GM23338 (cell line): ENCODE measurements around the gene VPS8. TPM values are rescaled to one million over a fixed set of nuclear protein-coding genes. Genes with fewer than 3 reads are reported as not detected.

Experiments used
- ATAC-seq: fragments of 200-7000 bp; cut with Tn5 transposase; 3 replicates; pipeline ENCODE4 v1.9.1; 2020
- DNase-seq: peaks from one replicate; pipeline ENCODE4 v3.0.0-alpha.2; 2015; ENCODE audit warnings: low spot score
- H2AFZ ChIP-seq: fragments of 200-600 bp; sonication (generic); 2 replicates; pipeline ENCODE4 v1.8.0; 2016; ENCODE audit warnings: antibody characterized with exemption, mild to moderate bottlenecking, moderate library complexity
- H3F3A ChIP-seq: fragments of 200-600 bp; sonication (generic); replicated peaks from 2 replicates; pipeline ENCODE4 v1.8.0; 2017; ENCODE audit warnings: antibody characterized with exemption, mixed run types, low read depth
- H3K27ac ChIP-seq: fragments of 200-600 bp; sonication (generic); 2 replicates; pipeline ENCODE4 v1.6.1; 2016; ENCODE audit warnings: low read depth
- H3K27me3 ChIP-seq: fragments of 200-600 bp; sonication (generic); 2 replicates; pipeline ENCODE4 v1.8.0; 2016; ENCODE audit warnings: mild to moderate bottlenecking, mixed run types, moderate library complexity; ENCODE audit not compliant: insufficient read depth
- H3K36me3 ChIP-seq: fragments of 200-600 bp; sonication (generic); 2 replicates; pipeline ENCODE4 v1.8.0; 2016; ENCODE audit warnings: mild to moderate bottlenecking; ENCODE audit not compliant: insufficient read depth
- H3K4me1 ChIP-seq: fragments of 200-600 bp; sonication (generic); 2 replicates; pipeline ENCODE4 v1.8.0; 2016; ENCODE audit warnings: mild to moderate bottlenecking, moderate library complexity; ENCODE audit not compliant: insufficient read depth
- H3K4me2 ChIP-seq: fragments of 200-600 bp; sonication (generic); 2 replicates; pipeline ENCODE4 v1.7.1; 2017; ENCODE audit warnings: mixed run types
- H3K4me3 ChIP-seq: fragments of 200-600 bp; sonication (generic); 2 replicates; pipeline ENCODE4 v1.6.1; 2016; ENCODE audit warnings: mixed run types
- H3K79me2 ChIP-seq: fragments of 200-600 bp; sonication (generic); replicated peaks from 2 replicates; pipeline ENCODE4 v1.8.0; 2017; ENCODE audit warnings: mild to moderate bottlenecking; ENCODE audit not compliant: insufficient read depth
- H3K9me2 ChIP-seq: fragments of 200-600 bp; sonication (generic); 2 replicates; pipeline ENCODE4 v1.8.0; 2017; ENCODE audit not compliant: insufficient read depth
- H4K20me1 ChIP-seq: fragments of 200-600 bp; sonication (generic); replicated peaks from 2 replicates; pipeline ENCODE4 v1.8.0; 2017; ENCODE audit warnings: mild to moderate bottlenecking; ENCODE audit not compliant: insufficient read depth
- H3K27ac Mint-ChIP-seq: 2 replicates; pipeline ENCODE4 v1.8.0; 2020; ENCODE audit warnings: inconsistent platforms, mild to moderate bottlenecking, moderate library complexity, mixed read lengths
- H3K27me3 Mint-ChIP-seq: 3 replicates; pipeline ENCODE4 v1.8.0; 2022; ENCODE audit warnings: low read depth, mild to moderate bottlenecking, moderate library complexity, mixed read lengths, inconsistent platforms; ENCODE audit not compliant: insufficient read depth, poor library complexity
- H3K36me3 Mint-ChIP-seq: 3 replicates; pipeline ENCODE4 v1.8.0; 2021; ENCODE audit warnings: low read depth, mild to moderate bottlenecking, inconsistent platforms, moderate library complexity, mixed read lengths
- H3K4me1 Mint-ChIP-seq: 3 replicates; pipeline ENCODE4 v1.8.0; 2020; ENCODE audit warnings: mild to moderate bottlenecking, inconsistent platforms, mixed read lengths
- H3K4me3 Mint-ChIP-seq: 3 replicates; pipeline ENCODE4 v1.8.0; 2021; ENCODE audit warnings: moderate library complexity, mild to moderate bottlenecking, inconsistent platforms, mixed read lengths
- H3K9me3 Mint-ChIP-seq: 3 replicates; pipeline ENCODE4 v1.8.0; 2020; ENCODE audit warnings: moderate library complexity, mild to moderate bottlenecking, inconsistent platforms, mixed read lengths
- CREB1 ChIP-seq: fragments of 250-450 bp; sonication (Bioruptor Pico); IDR thresholded peaks from 2 replicates; pipeline ENCODE4 v1.5.0; 2020; ENCODE audit warnings: low read depth, mild to moderate bottlenecking, moderate library complexity
- CTCF ChIP-seq, 2 experiments: fragments of 200-600 bp in 1 of 2; sonication (generic) in 1 of 2; conservative IDR thresholded peaks; 2 replicates each; pipeline versions ENCODE4 v1.5.1 to v1.6.1; 2016 to 2017; ENCODE audit warnings: antibody characterized with exemption in 2 of 2, low read depth in 2 of 2, mild to moderate bottlenecking in 2 of 2, moderate library complexity in 1 of 2
- ETS1 ChIP-seq: IDR thresholded peaks from 2 replicates; pipeline ENCODE4 v1.6.1; 2016; ENCODE audit warnings: antibody characterized with exemption
- EZH2phosphoT487 ChIP-seq: fragments of 200-600 bp; sonication (generic); IDR thresholded peaks from one replicate; pipeline ENCODE4 v1.8.1; 2018; ENCODE audit warnings: antibody characterized with exemption; ENCODE audit not compliant: unreplicated experiment
- NANOG ChIP-seq: IDR thresholded peaks from 2 replicates; pipeline ENCODE4 v1.6.1; 2016; ENCODE audit warnings: antibody characterized with exemption, borderline replicate concordance
- POLR2AphosphoS5 ChIP-seq: IDR thresholded peaks from 2 replicates; pipeline ENCODE4 v1.6.1; 2016; ENCODE audit warnings: antibody characterized with exemption, low read depth
- REST ChIP-seq: IDR thresholded peaks from one replicate; pipeline ENCODE4 v1.6.1; 2018; ENCODE audit warnings: antibody characterized with exemption; ENCODE audit not compliant: unreplicated experiment
- polyA plus RNA-seq: library from polyadenylated mRNA; unstranded; fragments of >200 nt; fragmentation: Nextera tagmentation; extraction: Ambion mirVana; gene quantifications from 2 replicates; pipeline ENCODE4 v1.2.1, GENCODE V29; 2016
- total RNA-seq: library from RNA; depleted of rRNA; stranded (reverse); fragments of >200 nt; shearing (Covaris generic); gene quantifications from 2 replicates; pipeline ENCODE4 v1.2.3, GENCODE V29; 2014
- TF ChIP-seq, protein P1 (sequence below): fragments of 250-450 bp; sonication (Bioruptor Pico); IDR thresholded peaks from 2 replicates; pipeline ENCODE4 v1.5.0; 2020; ENCODE audit warnings: mild to moderate bottlenecking, moderate library complexity

VPS8 gene
- total and polyA plus RNA-seq, 2 experiments from 2014 or later: 17.3 to 45.5 TPM

- peaks cover 13% of the 10 kb centered on the region for H3K27me3 Mint-ChIP-seq
- ATAC-seq: no peak; the same call in 1 of the 3 replicates
- Histone ChIP-seq H4K20me1 (no peaks in the 10 kb centered on the region), H3K27ac (no peak overlapping the region), H3K9me2 (no peaks in the 10 kb centered on the region), H3K79me2 (no peaks in the 10 kb centered on the region), H3K27me3 (no peaks in the 10 kb centered on the region), H3K36me3 (no peaks in the 10 kb centered on the region), H2AFZ (peak overlapping the region; percentile 81), H3K4me2 (no peak overlapping the region), H3K4me3 (no peak overlapping the region), H3K4me1 (peaks cover 11% of the 10 kb centered on the region; the same call in 1 of the 2 replicates), H3F3A (no peaks in the 10 kb centered on the region)
- H3K4me3 Mint-ChIP-seq: no peak overlapping the region
- H3K36me3 Mint-ChIP-seq: no peaks in the 10 kb centered on the region
- peak; percentile 22 to 61; a peak in 2 of 4 replicates for TF ChIP-seq CTCF (conservative IDR thresholded peaks at IDR 0.05; ENCODE audit: low read depth in 2 of 2)
- TF ChIP-seq REST: no peak
- DNase-seq: no peak
- H3K27ac Mint-ChIP-seq: no peak overlapping the region
- H3K9me3 Mint-ChIP-seq: no peaks in the 10 kb centered on the region
- peaks cover 19% of the 10 kb centered on the region for H3K4me1 Mint-ChIP-seq
Measured at GRCh38 chr3:185071287-185071800, 259.4 kb downstream of the VPS8 start.

DNA sequence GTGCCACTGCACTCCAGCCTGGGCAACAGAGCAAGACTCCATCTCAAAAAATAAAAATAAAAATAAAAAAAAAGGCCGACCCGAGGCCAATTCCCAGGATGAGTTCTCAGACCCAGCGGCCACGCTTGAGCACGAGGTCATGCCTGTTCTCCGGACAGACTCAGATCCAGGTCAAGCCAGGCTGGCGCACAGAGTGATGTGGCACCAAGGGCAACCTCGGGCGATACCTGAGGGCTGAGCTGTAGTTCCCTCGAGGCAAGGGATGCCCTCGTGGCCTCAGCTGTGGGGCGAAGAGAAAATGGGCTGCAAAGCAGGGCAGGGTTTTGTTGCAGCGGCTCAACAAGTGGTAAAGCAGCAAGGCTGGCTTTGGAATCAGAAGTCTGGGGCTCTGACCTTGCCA, 263.6 kb downstream of the VPS8 start:
- Histone ChIP-seq H3F3A (no peaks in the 10 kb centered on the region), H3K27ac (no peak overlapping the region), H4K20me1 (no peaks in the 10 kb centered on the region), H3K79me2 (no peaks in the 10 kb centered on the region), H3K4me1 (no peaks in the 10 kb centered on the region; the same call in 1 of the 2 replicates), H3K36me3 (no peaks in the 10 kb centered on the region), H3K4me3 (no peak overlapping the region), H3K27me3 (no peaks in the 10 kb centered on the region), H3K9me2 (no peaks in the 10 kb centered on the region), H3K4me2 (no peak overlapping the region), H2AFZ (no peak overlapping the region)
- H3K27ac Mint-ChIP-seq: no peak overlapping the region
- H3K4me1 Mint-ChIP-seq: peaks cover 5% of the 10 kb centered on the region
- no peaks in the 10 kb centered on the region for H3K9me3 Mint-ChIP-seq
- peaks cover 12% of the 10 kb centered on the region for H3K27me3 Mint-ChIP-seq
- DNase-seq: no peak
- H3K36me3 Mint-ChIP-seq: no peaks in the 10 kb centered on the region
- no peak for ATAC-seq
- no peak overlapping the region for H3K4me3 Mint-ChIP-seq
- TF ChIP-seq, protein P1, sequence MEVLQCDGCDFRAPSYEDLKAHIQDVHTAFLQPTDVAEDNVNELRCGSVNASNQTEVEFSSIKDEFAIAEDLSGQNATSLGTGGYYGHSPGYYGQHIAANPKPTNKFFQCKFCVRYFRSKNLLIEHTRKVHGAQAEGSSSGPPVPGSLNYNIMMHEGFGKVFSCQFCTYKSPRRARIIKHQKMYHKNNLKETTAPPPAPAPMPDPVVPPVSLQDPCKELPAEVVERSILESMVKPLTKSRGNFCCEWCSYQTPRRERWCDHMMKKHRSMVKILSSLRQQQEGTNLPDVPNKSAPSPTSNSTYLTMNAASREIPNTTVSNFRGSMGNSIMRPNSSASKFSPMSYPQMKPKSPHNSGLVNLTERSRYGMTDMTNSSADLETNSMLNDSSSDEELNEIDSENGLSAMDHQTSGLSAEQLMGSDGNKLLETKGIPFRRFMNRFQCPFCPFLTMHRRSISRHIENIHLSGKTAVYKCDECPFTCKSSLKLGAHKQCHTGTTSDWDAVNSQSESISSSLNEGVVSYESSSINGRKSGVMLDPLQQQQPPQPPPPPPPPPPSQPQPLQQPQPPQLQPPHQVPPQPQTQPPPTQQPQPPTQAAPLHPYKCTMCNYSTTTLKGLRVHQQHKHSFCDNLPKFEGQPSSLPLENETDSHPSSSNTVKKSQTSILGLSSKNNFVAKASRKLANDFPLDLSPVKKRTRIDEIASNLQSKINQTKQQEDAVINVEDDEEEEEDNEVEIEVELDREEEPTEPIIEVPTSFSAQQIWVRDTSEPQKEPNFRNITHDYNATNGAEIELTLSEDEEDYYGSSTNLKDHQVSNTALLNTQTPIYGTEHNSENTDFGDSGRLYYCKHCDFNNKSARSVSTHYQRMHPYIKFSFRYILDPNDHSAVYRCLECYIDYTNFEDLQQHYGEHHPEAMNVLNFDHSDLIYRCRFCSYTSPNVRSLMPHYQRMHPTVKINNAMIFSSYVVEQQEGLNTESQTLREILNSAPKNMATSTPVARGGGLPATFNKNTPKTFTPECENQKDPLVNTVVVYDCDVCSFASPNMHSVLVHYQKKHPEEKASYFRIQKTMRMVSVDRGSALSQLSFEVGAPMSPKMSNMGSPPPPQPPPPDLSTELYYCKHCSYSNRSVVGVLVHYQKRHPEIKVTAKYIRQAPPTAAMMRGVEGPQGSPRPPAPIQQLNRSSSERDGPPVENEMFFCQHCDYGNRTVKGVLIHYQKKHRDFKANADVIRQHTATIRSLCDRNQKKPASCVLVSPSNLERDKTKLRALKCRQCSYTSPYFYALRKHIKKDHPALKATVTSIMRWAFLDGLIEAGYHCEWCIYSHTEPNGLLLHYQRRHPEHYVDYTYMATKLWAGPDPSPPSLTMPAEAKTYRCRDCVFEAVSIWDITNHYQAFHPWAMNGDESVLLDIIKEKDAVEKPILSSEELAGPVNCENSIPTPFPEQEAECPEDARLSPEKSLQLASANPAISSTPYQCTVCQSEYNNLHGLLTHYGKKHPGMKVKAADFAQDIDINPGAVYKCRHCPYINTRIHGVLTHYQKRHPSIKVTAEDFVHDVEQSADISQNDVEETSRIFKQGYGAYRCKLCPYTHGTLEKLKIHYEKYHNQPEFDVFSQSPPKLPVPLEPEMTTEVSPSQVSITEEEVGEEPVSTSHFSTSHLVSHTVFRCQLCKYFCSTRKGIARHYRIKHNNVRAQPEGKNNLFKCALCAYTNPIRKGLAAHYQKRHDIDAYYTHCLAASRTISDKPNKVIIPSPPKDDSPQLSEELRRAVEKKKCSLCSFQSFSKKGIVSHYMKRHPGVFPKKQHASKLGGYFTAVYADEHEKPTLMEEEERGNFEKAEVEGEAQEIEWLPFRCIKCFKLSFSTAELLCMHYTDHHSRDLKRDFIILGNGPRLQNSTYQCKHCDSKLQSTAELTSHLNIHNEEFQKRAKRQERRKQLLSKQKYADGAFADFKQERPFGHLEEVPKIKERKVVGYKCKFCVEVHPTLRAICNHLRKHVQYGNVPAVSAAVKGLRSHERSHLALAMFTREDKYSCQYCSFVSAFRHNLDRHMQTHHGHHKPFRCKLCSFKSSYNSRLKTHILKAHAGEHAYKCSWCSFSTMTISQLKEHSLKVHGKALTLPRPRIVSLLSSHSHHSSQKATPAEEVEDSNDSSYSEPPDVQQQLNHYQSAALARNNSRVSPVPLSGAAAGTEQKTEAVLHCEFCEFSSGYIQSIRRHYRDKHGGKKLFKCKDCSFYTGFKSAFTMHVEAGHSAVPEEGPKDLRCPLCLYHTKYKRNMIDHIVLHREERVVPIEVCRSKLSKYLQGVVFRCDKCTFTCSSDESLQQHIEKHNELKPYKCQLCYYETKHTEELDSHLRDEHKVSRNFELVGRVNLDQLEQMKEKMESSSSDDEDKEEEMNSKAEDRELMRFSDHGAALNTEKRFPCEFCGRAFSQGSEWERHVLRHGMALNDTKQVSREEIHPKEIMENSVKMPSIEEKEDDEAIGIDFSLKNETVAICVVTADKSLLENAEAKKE (CRISPR knock-in tag): no peak
- TF ChIP-seq NANOG (no peak), EZH2phosphoT487 (no peak), POLR2AphosphoS5 (no peak), ETS1 (no peak), CREB1 (no peak)
